ENCODE measurements around the gene GTF2IRD1.

- TF ChIP-seq YY1 (IDR thresholded peaks at IDR 0.05; ENCODE audit: insufficient read depth, insufficient read length) = no peak
- no peak for TF ChIP-seq ZNF274 (IDR thresholded peaks at IDR 0.05; ENCODE audit: low read depth, low read length)
- no peak for TF ChIP-seq SUZ12 (IDR thresholded peaks at IDR 0.05; ENCODE audit: extremely low read depth, insufficient read depth, insufficient read length)
Measured at GRCh38 chr7:74467876-74468275, 14.2 kb downstream of the GTF2IRD1 start.
